B cell (primary cell): ENCODE measurements around the gene MYCBPAP. TPM values are rescaled to one million over a fixed set of nuclear protein-coding genes. Genes with fewer than 3 reads are reported as not detected.

Source experiments
- ATAC-seq: fragments of 200-7000 bp; cut with Tn5 transposase; one replicate; pipeline ENCODE4 v1.10.0; 2021; ENCODE audit warnings: low read depth, mild to moderate bottlenecking, moderate number of reproducible peaks, moderate library complexity
- CTCF ChIA-PET: fragments of 350-600 bp; sonication (Branson Sonifier 250); formaldehyde crosslinking; loops from one replicate; lab custom pipeline; 2021; ENCODE audit warnings: antibody characterized with exemption, inconsistent platforms; lab: Charles Lee
- POLR2A ChIA-PET: fragments of 350-600 bp; sonication (Branson Sonifier 250); formaldehyde crosslinking; loops from one replicate; lab custom pipeline; 2021; ENCODE audit warnings: antibody characterized with exemption; lab: Charles Lee
- DNase-seq: peaks from one replicate; pipeline ENCODE4 v3.0.0; 2013
- H2AFZ ChIP-seq: 2 replicates; pipeline ENCODE4 v1.6.1; 2012; ENCODE audit warnings: mild to moderate bottlenecking, low read depth, low read length; ENCODE audit not compliant: insufficient read depth, poor library complexity, severe bottlenecking
- H3K27ac ChIP-seq, 2 donors: 1 replicate in 1 of 2; 2 replicates in 1 of 2; pipeline ENCODE4 v1.5.1; 2012 to 2013; ENCODE audit warnings: low read length in 2 of 2, mild to moderate bottlenecking in 2 of 2, moderate library complexity in 1 of 2
- H3K27me3 ChIP-seq, 4 experiments: fragments of 200-600 bp in 1 of 4; sonication (generic) in 1 of 4; replicated peaks in 1 of 4; 1 replicate in 2 of 4; 2 replicates in 2 of 4; pipeline versions ENCODE4 v1.6.1 to v1.7.0; 2013 to 2016; ENCODE audit warnings: low read length in 3 of 4, mild to moderate bottlenecking in 2 of 4, mixed read lengths in 1 of 4, moderate library complexity in 1 of 4; ENCODE audit not compliant: insufficient read depth in 4 of 4, control insufficient read depth in 3 of 4; ENCODE audit errors: control extremely low read depth in 1 of 4
- H3K36me3 ChIP-seq, 2 experiments: replicated peaks in 1 of 2; 1 replicate in 1 of 2; 2 replicates in 1 of 2; pipeline versions ENCODE4 v1.6.1 to v1.7.1; 2013; ENCODE audit warnings: low read length in 1 of 2; ENCODE audit not compliant: insufficient read depth in 2 of 2, control insufficient read depth in 1 of 2; ENCODE audit errors: control extremely low read depth in 1 of 2, extremely low read depth in 1 of 2
- H3K4me1 ChIP-seq, 2 donors: fragments of 200-600 bp in 1 of 2; sonication (generic) in 1 of 2; 1 replicate in 1 of 2; 2 replicates in 1 of 2; pipeline versions ENCODE4 v1.5.1 to v1.6.1; 2013 to 2017; ENCODE audit warnings: low read length in 2 of 2; ENCODE audit not compliant: control insufficient read depth in 2 of 2, insufficient read depth in 2 of 2
- H3K4me2 ChIP-seq: replicated peaks from 2 replicates; pipeline ENCODE3; 2012; ENCODE audit warnings: mild to moderate bottlenecking, low read depth, low read length; ENCODE audit not compliant: poor library complexity, severe bottlenecking
- H3K4me3 ChIP-seq, 5 experiments: fragments of 200-600 bp in 1 of 5; sonication (generic) in 1 of 5; 1 replicate in 3 of 5; 2 replicates in 2 of 5; pipeline versions ENCODE4 v1.5.1 to v1.7.0; 2011 to 2016; ENCODE audit warnings: low read length in 4 of 5, mild to moderate bottlenecking in 4 of 5, low read depth in 2 of 5, control low read depth in 1 of 5, moderate library complexity in 1 of 5; ENCODE audit not compliant: insufficient read depth in 1 of 5; ENCODE audit errors: control extremely low read depth in 1 of 5, extremely low read depth in 1 of 5
- H3K79me2 ChIP-seq: fragments of 200-600 bp; sonication (generic); one replicate; pipeline ENCODE4 v1.6.0; 2016; ENCODE audit warnings: low read length; ENCODE audit not compliant: control insufficient read depth, insufficient read depth
- H3K9ac ChIP-seq: fragments of 200-600 bp; sonication (generic); 2 replicates; pipeline ENCODE4 v1.6.1; 2017; ENCODE audit warnings: mild to moderate bottlenecking, low read length, moderate library complexity
- H3K9me3 ChIP-seq, 3 donors: one replicate each; pipeline versions ENCODE4 v1.6.1 to v1.7.1; 2013; ENCODE audit warnings: low read length in 2 of 3; ENCODE audit not compliant: control insufficient read depth in 2 of 3, insufficient read depth in 1 of 3; ENCODE audit errors: control extremely low read depth in 1 of 3
- H4K20me1 ChIP-seq: 2 replicates; pipeline ENCODE4 v1.6.0; 2012; ENCODE audit warnings: mild to moderate bottlenecking, low read length; ENCODE audit not compliant: insufficient read depth, control insufficient read depth, poor library complexity, severe bottlenecking
- H3K27ac Mint-ChIP-seq: one replicate; pipeline ENCODE4 v1.8.0; 2021; ENCODE audit warnings: mixed read lengths
- H3K27me3 Mint-ChIP-seq: one replicate; pipeline ENCODE4 v1.8.0; 2021; ENCODE audit warnings: mixed read lengths
- H3K4me1 Mint-ChIP-seq: one replicate; pipeline ENCODE4 v1.8.0; 2021; ENCODE audit warnings: mixed read lengths
- H3K4me3 Mint-ChIP-seq: one replicate; pipeline ENCODE4 v1.8.0; 2021; ENCODE audit warnings: mixed read lengths
- H3K9me3 Mint-ChIP-seq: one replicate; pipeline ENCODE4 v1.8.0; 2022; ENCODE audit warnings: mixed read lengths; ENCODE audit not compliant: insufficient read depth
- EZH2 ChIP-seq: IDR thresholded peaks from 2 replicates; pipeline ENCODE4 v1.6.1; 2012; ENCODE audit warnings: borderline replicate concordance, low read depth, mild to moderate bottlenecking, moderate library complexity, low read length; ENCODE audit not compliant: insufficient read depth, poor library complexity, severe bottlenecking
- WGBS: methylation state at CpG from one replicate; pipeline ENCODE4 v1.1.5; 2013; ENCODE audit warnings: missing lambda C conversion rate; ENCODE audit not compliant: insufficient coverage; 5-methylcytosine and 5-hydroxymethylcytosine counted together
- intact Hi-C: fragments of 100-400 bp; cut with micrococcal nuclease; formaldehyde crosslinking; loops from one replicate; pipeline ENCODE4 v1.10.0; 2022
- polyA plus RNA-seq: library from polyadenylated mRNA; depleted of rRNA; stranded (reverse); fragments of >200 nt; gene quantifications from 2 replicates; pipeline ENCODE4 v1.2.3, GENCODE V29; 2012
- total RNA-seq, 2 donors: library from RNA; stranded (reverse); fragments of 120-200 nt in 1 of 2; gene quantifications; 1 replicate in 1 of 2; 2 replicates in 1 of 2; pipeline versions ENCODE4 v1.2.3 to v1.2.4, GENCODE V29; 2013 to 2022
- TF ChIP-seq, protein P1 (sequence below): fragments of 200-600 bp; IDR thresholded peaks from one replicate; pipeline ENCODE4 v1.8.0; 2022; ENCODE audit warnings: antibody characterized with exemption, mild to moderate bottlenecking

The MYCBPAP gene
- total and polyA plus RNA-seq, 2 donors (not counting 1 experiment from before 2014, with no cell fraction given): 1.9 to 5.1 TPM

DNA sequence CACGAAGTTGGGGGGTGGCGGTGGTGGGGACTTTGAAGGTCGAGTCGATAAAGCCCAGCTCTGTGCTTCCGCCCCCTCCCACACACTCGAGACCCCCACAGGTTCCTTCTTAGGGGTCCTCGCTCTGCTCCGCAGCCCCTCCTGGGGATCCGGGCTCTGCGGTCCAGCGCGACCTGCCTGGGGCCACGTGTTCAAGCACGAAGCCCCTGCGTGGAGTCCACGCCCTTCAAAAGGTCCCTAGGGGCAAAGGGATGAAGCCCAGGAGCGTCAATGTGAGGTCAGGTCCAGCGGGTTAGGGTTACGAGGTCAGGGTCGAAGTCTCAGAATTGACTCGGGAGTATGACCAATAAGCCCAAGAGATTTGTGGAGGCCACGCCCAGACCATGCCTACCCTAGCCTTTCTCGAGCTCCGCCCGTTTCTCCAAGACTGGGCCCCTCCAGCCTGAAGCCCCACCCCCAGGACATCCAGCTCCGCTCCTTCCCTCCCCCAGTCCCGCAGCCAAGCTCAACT is 51.5 kb downstream of the MYCBPAP start:
- Histone ChIP-seq H2AFZ (peak overlapping the region; percentile 64), H3K79me2 (no peaks in the 10 kb centered on the region), H3K9ac (peak overlapping the region; percentile 71), H3K9me3 (peaks cover 0 to 27% (median 0%) of the 10 kb centered on the region in 3 donors), H3K4me1 (peaks cover 34 to 35% of the 10 kb centered on the region in 2 donors), H3K4me2 (peak overlapping the region; percentile 99), H3K4me3 (peak overlapping the region in 4 of 5 experiments; percentile 43 to 70 (median 60)), H3K27ac (no peak overlapping the region), H3K27me3 (peaks cover 0 to 82% (median 34%) of the 10 kb centered on the region in 4 experiments), H4K20me1 (peaks cover 8% of the 10 kb centered on the region), H3K36me3 (no peaks in the 10 kb centered on the region)
- H3K27me3 Mint-ChIP-seq: peaks cover 24% of the 10 kb centered on the region
- intact Hi-C loops: loop anchor here (1.0 to 5.0 kb wide), 4 partner anchors 12 to 307 kb away; partner anchors contain the start of genes ANKRD40, SPATA20 and TOB1
- no peak overlapping the region for H3K27ac Mint-ChIP-seq
- ChIA-PET POLR2A (no interaction called here), CTCF (interaction anchor here (1.0 kb wide), 1 partner anchor 18 kb away, joined by 3 read pairs; no protein-coding TSS in a partner anchor)
- 7% methylated on average over 23 of the region's 27 CpGs for WGBS
- TF ChIP-seq, protein P1, sequence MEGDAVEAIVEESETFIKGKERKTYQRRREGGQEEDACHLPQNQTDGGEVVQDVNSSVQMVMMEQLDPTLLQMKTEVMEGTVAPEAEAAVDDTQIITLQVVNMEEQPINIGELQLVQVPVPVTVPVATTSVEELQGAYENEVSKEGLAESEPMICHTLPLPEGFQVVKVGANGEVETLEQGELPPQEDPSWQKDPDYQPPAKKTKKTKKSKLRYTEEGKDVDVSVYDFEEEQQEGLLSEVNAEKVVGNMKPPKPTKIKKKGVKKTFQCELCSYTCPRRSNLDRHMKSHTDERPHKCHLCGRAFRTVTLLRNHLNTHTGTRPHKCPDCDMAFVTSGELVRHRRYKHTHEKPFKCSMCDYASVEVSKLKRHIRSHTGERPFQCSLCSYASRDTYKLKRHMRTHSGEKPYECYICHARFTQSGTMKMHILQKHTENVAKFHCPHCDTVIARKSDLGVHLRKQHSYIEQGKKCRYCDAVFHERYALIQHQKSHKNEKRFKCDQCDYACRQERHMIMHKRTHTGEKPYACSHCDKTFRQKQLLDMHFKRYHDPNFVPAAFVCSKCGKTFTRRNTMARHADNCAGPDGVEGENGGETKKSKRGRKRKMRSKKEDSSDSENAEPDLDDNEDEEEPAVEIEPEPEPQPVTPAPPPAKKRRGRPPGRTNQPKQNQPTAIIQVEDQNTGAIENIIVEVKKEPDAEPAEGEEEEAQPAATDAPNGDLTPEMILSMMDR: no peak
- TF ChIP-seq EZH2: no peak
- peak; percentile 26 for ATAC-seq
- no peaks in the 10 kb centered on the region for H3K9me3 Mint-ChIP-seq
- peaks cover 26% of the 10 kb centered on the region for H3K4me1 Mint-ChIP-seq
- DNase-seq: peak; percentile 58
- peak overlapping the region; percentile 87 for H3K4me3 Mint-ChIP-seq

DNA sequence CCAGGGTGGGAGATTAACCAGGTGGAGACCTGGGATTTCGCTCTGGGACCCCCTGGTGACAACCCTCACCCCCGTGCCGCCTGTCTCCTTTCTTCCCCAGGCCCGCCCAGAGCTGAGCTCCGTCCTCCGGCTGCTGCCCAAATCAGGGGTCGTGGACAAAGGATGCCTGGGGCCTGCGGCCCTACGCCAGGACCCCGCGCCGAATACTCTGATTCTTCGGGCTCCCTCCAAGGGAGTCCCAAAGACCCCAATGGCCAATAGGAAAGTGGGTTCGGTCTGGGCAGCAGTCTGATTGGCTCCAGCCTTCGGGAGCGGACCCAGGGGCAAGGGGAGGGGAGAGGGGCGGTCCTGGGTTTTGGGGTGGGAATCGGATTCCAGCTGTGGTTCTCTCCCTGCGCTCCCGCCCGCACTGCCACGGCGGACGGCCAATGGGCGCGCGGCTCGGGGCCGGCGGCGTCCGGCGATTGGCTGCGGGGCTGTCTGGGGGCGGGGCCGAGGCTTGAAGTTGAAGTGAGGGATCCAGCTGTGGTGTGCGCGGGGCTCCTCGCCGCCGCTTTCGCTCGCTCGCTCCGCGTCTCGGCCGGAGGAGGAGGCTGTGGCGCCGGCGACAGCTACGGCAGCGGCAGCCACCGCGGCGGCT is 52.1 kb downstream of the MYCBPAP start, which contains the start of gene CACNA1G:
Gene CACNA1G (plus strand): TSS at position 531 of the 640 bp plus-strand sequence. CDS start 745 bp downstream, outside the sequence.
- CTCF ChIA-PET: interaction anchor here (1.0 to 1.4 kb wide), 3 partner anchors 13 to 18 kb away, joined by 3 to 4 read pairs (median 4); partner anchors contain the start of gene SPATA20
- peaks cover 8% of the 10 kb centered on the region for H4K20me1 ChIP-seq
- WGBS: 2% methylated on average over 50 of the region's 56 CpGs
- H3K27ac ChIP-seq: no peak within 1 kb of the TSS
- H3K4me1 ChIP-seq: peaks cover 34 to 40% of the 10 kb centered on the region in 2 donors
- H3K79me2 ChIP-seq: no peaks in the 10 kb centered on the region
- Mint-ChIP-seq H3K27ac (no peak within 1 kb of the TSS), H3K27me3 (peaks cover 29% of the 10 kb centered on the region), H3K9me3 (no peaks in the 10 kb centered on the region), H3K4me3 (peak within 1 kb of the TSS; percentile 87), H3K4me1 (peaks cover 30% of the 10 kb centered on the region)
- TF ChIP-seq EZH2: no peak
- TF ChIP-seq, protein P1: no peak
- H3K9ac ChIP-seq: peak within 1 kb of the TSS; percentile 71
- intact Hi-C loops: loop anchor here (1.0 to 5.0 kb wide), 4 partner anchors 13 to 306 kb away; partner anchors contain the start of genes ANKRD40, SPATA20 and TOB1
- H3K27me3 ChIP-seq: peaks cover 0 to 85% (median 37%) of the 10 kb centered on the region in 4 experiments
- H3K4me2 ChIP-seq: peak within 1 kb of the TSS; percentile 99
- H3K9me3 ChIP-seq: peaks cover 0 to 27% (median 0%) of the 10 kb centered on the region in 3 donors
- ATAC-seq (peak; percentile 89), DNase-seq (peak; percentile 90)
- POLR2A ChIA-PET: no interaction called here
- H3K36me3 ChIP-seq: no peaks in the 10 kb centered on the region
- peak within 1 kb of the TSS in 4 of 5 experiments; percentile 43 to 70 (median 60) for H3K4me3 ChIP-seq
- H2AFZ ChIP-seq: peak within 1 kb of the TSS; percentile 64
